Hepatocyte (in vitro differentiated cells): Measurements from ENCODE around the gene STARD10. TPM values are rescaled to one million over a fixed set of nuclear protein-coding genes. Genes with fewer than 3 reads are reported as not detected.

Source experiments
- DNase-seq: peaks from one replicate; pipeline ENCODE4 v3.0.0-alpha.2; 2016; ENCODE audit warnings: low spot score
- H2AFZ ChIP-seq: fragments of 200-600 bp; sonication (generic); 2 replicates; pipeline ENCODE4 v1.6.0; 2016; ENCODE audit warnings: antibody characterized with exemption, mild to moderate bottlenecking
- H3K27ac ChIP-seq: fragments of 200-600 bp; sonication (generic); 2 replicates; pipeline ENCODE4 v1.5.1; 2016; ENCODE audit warnings: mild to moderate bottlenecking
- H3K27me3 ChIP-seq: fragments of 200-600 bp; sonication (generic); 2 replicates; pipeline ENCODE4 v1.6.1; 2016
- H3K36me3 ChIP-seq: fragments of 200-600 bp; sonication (generic); replicated peaks from 2 replicates; pipeline ENCODE4 v1.5.1; 2016; ENCODE audit warnings: low read depth; ENCODE audit not compliant: insufficient read depth
- H3K4me1 ChIP-seq: fragments of 200-600 bp; sonication (generic); 2 replicates; pipeline ENCODE4 v1.5.1; 2016; ENCODE audit warnings: mild to moderate bottlenecking, moderate library complexity; ENCODE audit not compliant: insufficient read depth
- H3K4me2 ChIP-seq: fragments of 200-600 bp; sonication (generic); 2 replicates; pipeline ENCODE4 v1.6.0; 2016
- H3K4me3 ChIP-seq: fragments of 200-600 bp; sonication (generic); 2 replicates; pipeline ENCODE4 v1.5.1; 2016; ENCODE audit warnings: mild to moderate bottlenecking
- H3K79me2 ChIP-seq: fragments of 200-600 bp; sonication (generic); 2 replicates; pipeline ENCODE4 v1.6.0; 2017; ENCODE audit warnings: mild to moderate bottlenecking
- H3K9me2 ChIP-seq: fragments of 200-600 bp; sonication (generic); replicated peaks from 2 replicates; pipeline ENCODE4 v1.6.0; 2017; ENCODE audit warnings: mild to moderate bottlenecking; ENCODE audit not compliant: insufficient read depth
- H3K9me3 ChIP-seq: fragments of 200-600 bp; sonication (generic); 2 replicates; pipeline ENCODE4 v1.5.1; 2016; ENCODE audit warnings: low read depth, mild to moderate bottlenecking
- H4K20me1 ChIP-seq: fragments of 200-600 bp; sonication (generic); 2 replicates; pipeline ENCODE4 v1.6.0; 2016; ENCODE audit warnings: mild to moderate bottlenecking; ENCODE audit not compliant: insufficient read depth, poor library complexity, severe bottlenecking
- EZH2 ChIP-seq: fragments of 200-600 bp; sonication (generic); IDR thresholded peaks from 2 replicates; pipeline ENCODE4 v1.6.1; 2016; ENCODE audit warnings: antibody characterized with exemption, mild to moderate bottlenecking, borderline replicate concordance
- EZH2phosphoT487 ChIP-seq: fragments of 200-600 bp; sonication (generic); IDR thresholded peaks from one replicate; pipeline ENCODE4 v1.6.1; 2018; ENCODE audit warnings: antibody characterized with exemption, mild to moderate bottlenecking, low read depth, moderate library complexity; ENCODE audit not compliant: unreplicated experiment, severe bottlenecking
- WGBS: methylation state at CpG from one replicate; pipeline ENCODE4 v1.1.6; 2016; ENCODE audit warnings: low lambda C conversion rate; ENCODE audit errors: missing lambda C conversion rate; 5-methylcytosine and 5-hydroxymethylcytosine counted together
- polyA plus RNA-seq: library from polyadenylated mRNA; unstranded; fragments of >200 nt; fragmentation: Nextera tagmentation; extraction: Ambion mirVana; gene quantifications from 2 replicates; pipeline ENCODE4 v1.2.1, GENCODE V29; 2016
- total RNA-seq: library from RNA; depleted of rRNA; stranded (reverse); fragments of >200 nt; gene quantifications from 2 replicates; pipeline ENCODE4 v1.2.3, GENCODE V29; 2014
- TF ChIP-seq, protein P1 (sequence below): fragments of 200-600 bp; sonication (generic); IDR thresholded peaks from 2 replicates; pipeline ENCODE4 v1.5.1; 2016; ENCODE audit warnings: antibody characterized with exemption, mild to moderate bottlenecking; ENCODE audit not compliant: poor library complexity

STARD10 gene
- total and polyA plus RNA-seq, 2 experiments from 2014 or later, result 290 to 686 TPM

DNA sequence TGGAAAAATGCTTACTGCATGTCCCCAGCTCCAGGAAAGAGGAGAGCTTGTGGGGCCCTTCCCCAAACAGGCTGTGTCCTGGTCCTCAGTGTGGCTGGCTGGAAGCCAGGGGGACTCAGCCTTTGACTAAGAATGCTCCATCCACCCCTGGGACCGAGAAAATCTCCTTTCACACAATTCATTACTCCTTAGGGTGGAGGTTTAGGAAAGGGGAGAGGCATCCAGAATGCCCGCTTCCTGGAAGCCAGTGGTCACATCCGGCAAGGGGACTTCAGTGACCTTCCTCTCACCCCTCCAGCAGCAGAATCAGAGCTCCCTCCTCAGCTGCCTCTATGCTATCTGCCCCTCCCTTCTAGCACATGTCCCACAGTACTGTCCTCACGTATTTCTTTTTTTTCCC is 42.3 kb upstream of the STARD10 start:
- Histone ChIP-seq H3K4me2 (no peak overlapping the region), H3K27ac (peak overlapping the region; percentile 38), H3K36me3 (no peaks in the 10 kb centered on the region), H2AFZ (no peak overlapping the region), H3K9me3 (no peaks in the 10 kb centered on the region), H3K4me1 (peaks cover 9% of the 10 kb centered on the region), H4K20me1 (no peaks in the 10 kb centered on the region), H3K27me3 (no peaks in the 10 kb centered on the region), H3K9me2 (no peaks in the 10 kb centered on the region), H3K79me2 (no peaks in the 10 kb centered on the region), H3K4me3 (no peak overlapping the region)
- TF ChIP-seq EZH2phosphoT487 (no peak), EZH2 (no peak)
- TF ChIP-seq, protein P1, sequence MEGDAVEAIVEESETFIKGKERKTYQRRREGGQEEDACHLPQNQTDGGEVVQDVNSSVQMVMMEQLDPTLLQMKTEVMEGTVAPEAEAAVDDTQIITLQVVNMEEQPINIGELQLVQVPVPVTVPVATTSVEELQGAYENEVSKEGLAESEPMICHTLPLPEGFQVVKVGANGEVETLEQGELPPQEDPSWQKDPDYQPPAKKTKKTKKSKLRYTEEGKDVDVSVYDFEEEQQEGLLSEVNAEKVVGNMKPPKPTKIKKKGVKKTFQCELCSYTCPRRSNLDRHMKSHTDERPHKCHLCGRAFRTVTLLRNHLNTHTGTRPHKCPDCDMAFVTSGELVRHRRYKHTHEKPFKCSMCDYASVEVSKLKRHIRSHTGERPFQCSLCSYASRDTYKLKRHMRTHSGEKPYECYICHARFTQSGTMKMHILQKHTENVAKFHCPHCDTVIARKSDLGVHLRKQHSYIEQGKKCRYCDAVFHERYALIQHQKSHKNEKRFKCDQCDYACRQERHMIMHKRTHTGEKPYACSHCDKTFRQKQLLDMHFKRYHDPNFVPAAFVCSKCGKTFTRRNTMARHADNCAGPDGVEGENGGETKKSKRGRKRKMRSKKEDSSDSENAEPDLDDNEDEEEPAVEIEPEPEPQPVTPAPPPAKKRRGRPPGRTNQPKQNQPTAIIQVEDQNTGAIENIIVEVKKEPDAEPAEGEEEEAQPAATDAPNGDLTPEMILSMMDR, result no peak
- 66% methylated on average over 4 of the region's 4 CpGs for WGBS
- no peak for DNase-seq

DNA sequence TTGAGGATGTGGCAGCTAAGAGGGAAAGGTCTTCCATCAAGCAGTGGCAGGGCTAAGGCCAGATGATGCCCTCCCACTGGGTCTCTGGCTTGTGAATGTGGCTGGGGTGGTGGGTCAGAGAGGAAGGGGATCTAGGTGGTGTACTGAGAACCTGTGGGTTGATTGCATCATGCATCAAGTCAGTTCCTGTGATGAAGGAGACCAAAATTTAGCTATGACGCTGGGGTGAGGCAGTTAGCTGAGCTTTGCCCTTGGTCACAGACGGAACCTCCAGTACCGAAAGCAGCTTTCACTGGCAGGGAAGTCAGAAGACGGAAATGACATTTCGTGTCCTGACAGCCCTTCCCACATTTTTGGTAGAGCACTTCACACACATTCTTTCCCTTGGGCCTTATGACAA is 41.1 kb upstream of the STARD10 start:
- Histone ChIP-seq H3K4me1 (peaks cover 9% of the 10 kb centered on the region), H3K4me3 (no peak overlapping the region), H3K79me2 (no peaks in the 10 kb centered on the region), H3K36me3 (no peaks in the 10 kb centered on the region), H3K27me3 (no peaks in the 10 kb centered on the region), H2AFZ (no peak overlapping the region), H3K9me3 (no peaks in the 10 kb centered on the region), H3K27ac (peak overlapping the region; percentile 43), H4K20me1 (no peaks in the 10 kb centered on the region), H3K9me2 (no peaks in the 10 kb centered on the region), H3K4me2 (no peak overlapping the region)
- WGBS, result 94% methylated on average over 5 of the region's 5 CpGs
- no peak for TF ChIP-seq EZH2phosphoT487
- TF ChIP-seq, protein P1, result no peak
- TF ChIP-seq EZH2, result no peak
- no peak for DNase-seq

DNA sequence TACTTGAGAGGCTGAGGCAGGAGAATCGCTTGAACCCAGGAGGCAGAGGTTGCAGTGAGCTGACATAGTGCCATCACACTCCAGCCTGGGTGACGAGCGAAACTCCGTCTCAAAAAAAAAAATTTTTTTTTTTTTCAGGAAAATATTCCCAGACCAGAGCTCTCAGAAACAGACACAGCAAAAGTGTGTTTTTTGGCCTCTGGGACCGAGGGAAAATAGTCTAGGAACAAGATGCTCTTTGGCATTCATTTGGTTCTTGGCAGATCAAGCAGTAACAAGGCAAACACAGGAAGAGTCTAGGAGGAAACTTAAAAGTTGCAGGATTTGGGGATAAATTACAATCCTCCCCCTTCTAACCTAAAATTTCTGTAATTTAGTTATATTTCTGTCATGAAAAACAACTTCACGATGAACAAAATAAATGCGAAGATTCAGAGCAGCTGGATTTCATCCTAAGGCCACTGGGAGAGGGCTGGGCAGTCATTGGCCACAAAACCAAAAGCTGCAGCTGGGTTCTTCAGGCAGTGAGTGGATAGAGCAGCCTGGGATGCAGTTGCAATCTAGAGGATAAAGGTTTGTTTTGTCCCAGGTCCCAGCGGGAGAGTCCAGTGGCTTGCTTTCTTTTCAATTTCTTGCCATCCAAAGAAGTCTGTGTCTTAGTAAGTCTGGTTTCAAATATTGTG is 40.1 kb upstream of the STARD10 start:
- no peaks in the 10 kb centered on the region for H3K9me2 ChIP-seq
- no peaks in the 10 kb centered on the region for H3K36me3 ChIP-seq
- no peaks in the 10 kb centered on the region for H3K9me3 ChIP-seq
- no peak overlapping the region for H3K4me2 ChIP-seq
- H2AFZ ChIP-seq, result no peak overlapping the region
- H3K4me1 ChIP-seq, result peaks cover 9% of the 10 kb centered on the region
- no peak for TF ChIP-seq EZH2
- TF ChIP-seq, protein P1, result no peak
- TF ChIP-seq EZH2phosphoT487, result no peak
- no peaks in the 10 kb centered on the region for H3K27me3 ChIP-seq
- H3K27ac ChIP-seq, result peak overlapping the region; percentile 43
- H3K79me2 ChIP-seq, result no peaks in the 10 kb centered on the region
- no peak overlapping the region for H3K4me3 ChIP-seq
- 74% methylated on average over 8 of the region's 8 CpGs for WGBS
- DNase-seq, result no peak
- no peaks in the 10 kb centered on the region for H4K20me1 ChIP-seq
